ENCODE results near the gene RERE.

The RERE gene

GRCh38 chr1:8435569-8436071 lies 381.8 kb downstream of the RERE start:
- Histone ChIP-seq H2BK12ac (ENCODE audit: low read length) (no peak overlapping the region), H4K8ac (ENCODE audit: low read depth, low read length) (no peak overlapping the region), H3K9ac (ENCODE audit: low read length) (no peak overlapping the region), H3K18ac (ENCODE audit: low read length) (no peak overlapping the region), H3K4me2 (ENCODE audit: low read length) (no peak overlapping the region), H4K91ac (ENCODE audit: low read depth, low read length) (no peak overlapping the region), H4K12ac (ENCODE audit: low read depth, low read length) (no peak overlapping the region), H3K27ac (ENCODE audit: low read depth, low read length) (no peak overlapping the region), H3K9me3 (ENCODE audit: insufficient read depth, low read depth, low read length) (no peaks in the 10 kb centered on the region), H2AK5ac (ENCODE audit: low read length) (no peak overlapping the region), H3K23ac (ENCODE audit: low read length) (no peak overlapping the region), H2BK5ac (ENCODE audit: low read depth, low read length, poor library complexity) (no peak overlapping the region), H3K79me1 (ENCODE audit: low read length) (no peaks in the 10 kb centered on the region), H3K4ac (ENCODE audit: low read depth, low read length) (no peak overlapping the region), H2AFZ (ENCODE audit: insufficient read depth, low read length, poor library complexity) (no peak overlapping the region), H3K14ac (ENCODE audit: low read length) (no peak overlapping the region), H2BK120ac (ENCODE audit: insufficient read depth, low read length, poor library complexity) (no peak overlapping the region), H3K4me3 (ENCODE audit: low read depth, low read length) (no peak overlapping the region), H3K27me3 (ENCODE audit: insufficient read depth, low read length) (no peaks in the 10 kb centered on the region), H3K79me2 (ENCODE audit: control insufficient read depth, insufficient read depth, low read length, poor library complexity) (no peaks in the 10 kb centered on the region), H3K4me1 (ENCODE audit: control insufficient read depth in 1 of 2, insufficient read depth in 2 of 2, low read length in 2 of 2) (peaks cover 0 to 2% of the 10 kb centered on the region in 2 experiments), H3K36me3 (ENCODE audit: control insufficient read depth in 1 of 2, insufficient read depth in 2 of 2, low read length in 2 of 2) (no peaks in the 10 kb centered on the region)
- no CpG with 5 or more reads among the region's 3 CpGs for WGBS (ENCODE audit: extremely low coverage, insufficient coverage, insufficient read length)
- no peak for DNase-seq

GRCh38 chr1:8434101-8434500 lies 383.3 kb downstream of the RERE start:
- Histone ChIP-seq H3K27ac (ENCODE audit: low read depth, low read length) (no peak overlapping the region), H3K14ac (ENCODE audit: low read length) (no peak overlapping the region), H3K27me3 (ENCODE audit: insufficient read depth, low read length) (no peaks in the 10 kb centered on the region), H2AFZ (ENCODE audit: insufficient read depth, low read length, poor library complexity) (no peak overlapping the region), H3K4me2 (ENCODE audit: low read length) (no peak overlapping the region), H3K79me2 (ENCODE audit: control insufficient read depth, insufficient read depth, low read length, poor library complexity) (no peaks in the 10 kb centered on the region), H3K9me3 (ENCODE audit: insufficient read depth, low read depth, low read length) (no peaks in the 10 kb centered on the region), H3K4ac (ENCODE audit: low read depth, low read length) (no peak overlapping the region), H4K8ac (ENCODE audit: low read depth, low read length) (no peak overlapping the region), H2BK12ac (ENCODE audit: low read length) (no peak overlapping the region), H4K91ac (ENCODE audit: low read depth, low read length) (no peak overlapping the region), H3K4me1 (ENCODE audit: control insufficient read depth in 1 of 2, insufficient read depth in 2 of 2, low read length in 2 of 2) (peaks cover 0 to 2% of the 10 kb centered on the region in 2 experiments), H3K18ac (ENCODE audit: low read length) (no peak overlapping the region), H3K23ac (ENCODE audit: low read length) (no peak overlapping the region), H3K4me3 (ENCODE audit: low read depth, low read length) (no peak overlapping the region), H3K79me1 (ENCODE audit: low read length) (no peaks in the 10 kb centered on the region), H2BK120ac (ENCODE audit: insufficient read depth, low read length, poor library complexity) (no peak overlapping the region), H3K36me3 (ENCODE audit: control insufficient read depth in 1 of 2, insufficient read depth in 2 of 2, low read length in 2 of 2) (no peaks in the 10 kb centered on the region), H4K12ac (ENCODE audit: low read depth, low read length) (no peak overlapping the region), H3K9ac (ENCODE audit: low read length) (no peak overlapping the region), H2AK5ac (ENCODE audit: low read length) (no peak overlapping the region), H2BK5ac (ENCODE audit: low read depth, low read length, poor library complexity) (no peak overlapping the region)
- no peak for DNase-seq
- no CpG with 5 or more reads among the region's 4 CpGs for WGBS (ENCODE audit: extremely low coverage, insufficient coverage, insufficient read length)

- Histone ChIP-seq H3K79me2 (ENCODE audit: control insufficient read depth, insufficient read depth, low read length, poor library complexity) (no peaks in the 10 kb centered on the region), H3K27me3 (ENCODE audit: insufficient read depth, low read length) (no peaks in the 10 kb centered on the region), H2BK5ac (ENCODE audit: low read depth, low read length, poor library complexity) (no peak overlapping the region), H3K4ac (ENCODE audit: low read depth, low read length) (no peak overlapping the region), H4K8ac (ENCODE audit: low read depth, low read length) (no peak overlapping the region), H3K14ac (ENCODE audit: low read length) (no peak overlapping the region), H3K4me1 (ENCODE audit: control insufficient read depth in 1 of 2, insufficient read depth in 2 of 2, low read length in 2 of 2) (no peaks in the 10 kb centered on the region), H3K79me1 (ENCODE audit: low read length) (no peaks in the 10 kb centered on the region), H4K91ac (ENCODE audit: low read depth, low read length) (no peak overlapping the region), H2AK5ac (ENCODE audit: low read length) (no peak overlapping the region), H4K12ac (ENCODE audit: low read depth, low read length) (no peak overlapping the region), H3K4me3 (ENCODE audit: low read depth, low read length) (no peak overlapping the region), H3K9ac (ENCODE audit: low read length) (peak overlapping the region; percentile 31), H3K23ac (ENCODE audit: low read length) (no peak overlapping the region), H3K4me2 (ENCODE audit: low read length) (no peak overlapping the region), H3K9me3 (ENCODE audit: insufficient read depth, low read depth, low read length) (no peaks in the 10 kb centered on the region), H3K18ac (ENCODE audit: low read length) (no peak overlapping the region), H3K36me3 (ENCODE audit: control insufficient read depth in 1 of 2, insufficient read depth in 2 of 2, low read length in 2 of 2) (no peaks in the 10 kb centered on the region), H2AFZ (ENCODE audit: insufficient read depth, low read length, poor library complexity) (no peak overlapping the region), H3K27ac (ENCODE audit: low read depth, low read length) (no peak overlapping the region), H2BK12ac (ENCODE audit: low read length) (no peak overlapping the region), H2BK120ac (ENCODE audit: insufficient read depth, low read length, poor library complexity) (no peak overlapping the region)
- DNase-seq = no peak
- no CpG with 5 or more reads among the region's 7 CpGs for WGBS (ENCODE audit: extremely low coverage, insufficient coverage, insufficient read length)
Measured at GRCh38 chr1:8431784-8432183, 385.7 kb downstream of the RERE start.

- Histone ChIP-seq H2BK120ac (ENCODE audit: insufficient read depth, low read length, poor library complexity) (no peak overlapping the region), H4K8ac (ENCODE audit: low read depth, low read length) (no peak overlapping the region), H3K9ac (ENCODE audit: low read length) (no peak overlapping the region), H2BK12ac (ENCODE audit: low read length) (no peak overlapping the region), H3K4ac (ENCODE audit: low read depth, low read length) (no peak overlapping the region), H3K4me3 (ENCODE audit: low read depth, low read length) (no peak overlapping the region), H3K36me3 (ENCODE audit: control insufficient read depth in 1 of 2, insufficient read depth in 2 of 2, low read length in 2 of 2) (no peaks in the 10 kb centered on the region), H3K27ac (ENCODE audit: low read depth, low read length) (no peak overlapping the region), H3K4me2 (ENCODE audit: low read length) (no peak overlapping the region), H4K91ac (ENCODE audit: low read depth, low read length) (no peak overlapping the region), H4K12ac (ENCODE audit: low read depth, low read length) (no peak overlapping the region), H2BK5ac (ENCODE audit: low read depth, low read length, poor library complexity) (no peak overlapping the region), H3K18ac (ENCODE audit: low read length) (no peak overlapping the region), H3K27me3 (ENCODE audit: insufficient read depth, low read length) (no peaks in the 10 kb centered on the region), H3K4me1 (ENCODE audit: control insufficient read depth in 1 of 2, insufficient read depth in 2 of 2, low read length in 2 of 2) (no peaks in the 10 kb centered on the region), H2AK5ac (ENCODE audit: low read length) (no peak overlapping the region), H3K23ac (ENCODE audit: low read length) (no peak overlapping the region), H3K14ac (ENCODE audit: low read length) (no peak overlapping the region), H3K79me1 (ENCODE audit: low read length) (no peaks in the 10 kb centered on the region), H3K9me3 (ENCODE audit: insufficient read depth, low read depth, low read length) (no peaks in the 10 kb centered on the region), H3K79me2 (ENCODE audit: control insufficient read depth, insufficient read depth, low read length, poor library complexity) (no peaks in the 10 kb centered on the region), H2AFZ (ENCODE audit: insufficient read depth, low read length, poor library complexity) (no peak overlapping the region)
- no CpG with 5 or more reads among the region's 8 CpGs for WGBS (ENCODE audit: extremely low coverage, insufficient coverage, insufficient read length)
- DNase-seq = no peak
Measured at GRCh38 chr1:8431019-8431418, 386.4 kb downstream of the RERE start.
